Heart left ventricle (tissue), 16 donors: ENCODE data around the gene GTF2IRD2. TPM values are rescaled to one million over a fixed set of nuclear protein-coding genes. Genes with fewer than 3 reads are reported as not detected.
A peak's percentile ranks its signal among the peaks of the same experiment; 100 is the strongest.
"Not testable (repeated sequence)": the region's sequence is repeated elsewhere in the genome, so short reads cannot be mapped to it uniquely, and the experiment has no call there.

Experiments
- ATAC-seq, 4 donors: fragments of 200-7000 bp; cut with Tn5 transposase; one replicate each; pipeline ENCODE4 v1.9.1; 2020 to 2022; ENCODE audit warnings: moderate library complexity in 4 of 4, mild to moderate bottlenecking in 3 of 4, moderate number of reproducible peaks in 1 of 4
- DNase-seq, 5 donors: peaks; one replicate each; pipeline ENCODE4 v3.0.0-alpha.2; 2020
- H3K27ac ChIP-seq, 12 donors: fragments of 200-600 bp; sonication (generic) in 4 of 12; one replicate each; pipeline versions ENCODE4 v1.5.0 to v1.8.0; 2016 to 2022; ENCODE audit warnings: mild to moderate bottlenecking in 2 of 12
- H3K27me3 ChIP-seq, 9 donors: fragments of 200-600 bp; sonication (generic) in 2 of 9; one replicate each; pipeline versions ENCODE4 v1.5.1 to v1.8.0; 2016 to 2022; ENCODE audit warnings: mild to moderate bottlenecking in 3 of 9
- H3K36me3 ChIP-seq, 9 donors: fragments of 200-600 bp; sonication (generic) in 2 of 9; one replicate each; pipeline versions ENCODE4 v1.5.0 to v1.8.0; 2018 to 2022; ENCODE audit warnings: mild to moderate bottlenecking in 2 of 9
- H3K4me1 ChIP-seq, 12 donors: fragments of 200-600 bp; sonication (generic) in 4 of 12; one replicate each; pipeline versions ENCODE4 v1.5.0 to v1.8.0; 2016 to 2022; ENCODE audit warnings: mild to moderate bottlenecking in 3 of 12
- H3K4me3 ChIP-seq, 12 donors: fragments of 200-600 bp; sonication (generic) in 4 of 12; one replicate each; pipeline versions ENCODE4 v1.5.0 to v1.8.0; 2017 to 2022; ENCODE audit warnings: mild to moderate bottlenecking in 9 of 12, moderate library complexity in 4 of 12
- H3K9me3 ChIP-seq, 12 donors: fragments of 200-600 bp; sonication (generic) in 4 of 12; one replicate each; pipeline versions ENCODE4 v1.5.0 to v1.8.0; 2016 to 2022; ENCODE audit warnings: mild to moderate bottlenecking in 1 of 12
- WGBS, 4 donors: extraction: QIAGEN DNeasy Blood & Tissue Kit in 2 of 4; methylation state at CpG; one replicate each; pipeline versions ENCODE4 v1.1.5 to v1.1.7; 2013 to 2018; 5-methylcytosine and 5-hydroxymethylcytosine counted together
- intact Hi-C, 10 donors: fragments of 100-400 bp; cut with DNase I; formaldehyde crosslinking; loops; one replicate each; pipeline versions ENCODE4 v1.11.1 to v1.14.2; 2022
- polyA plus RNA-seq, 2 donors: library from polyadenylated mRNA; stranded (reverse); fragments of 200-250 nt; gene quantifications; one replicate each; pipeline ENCODE4 v1.2.3, GENCODE V29; 2013
- total RNA-seq, 9 donors: library from RNA; depleted of rRNA in 2 of 9; stranded (reverse); fragments of >200 nt in 2 of 9; fragmentation: NEBNext Ultra II Directional in 3 of 9; extraction: Animal tissue kit (Norgen Biotek cat#: 25700) in 3 of 9; gene quantifications; one replicate each; pipeline versions ENCODE4 v1.1.0 to v1.2.4, GENCODE V29; 2016 to 2023
- donor health status: ischemic (EF 13 %, LVEDD 7.1; RV severe dilation, severe dysfunction).
- donor health status: healthy with polysubstance abuse.
- donor health status: DM: no; HTN: yes; CAD: no.
- donor health status: DM: no; HTN: no; CAD: no.
- donor health status: ischemic (EF 25% LVEDD 6.9; RV normal size, moderate dysfunction).
- donor health status: ischemic (EF 25% LVEDD 5.7; RV mildly dilated, moderate dysfunction).
- donor health status: healthy.
- donor health status: DM: yes; HTN: yes; CAD: no.
- donor health status: ischemic (EF 35%, LVEDD 5.7; RV mildly dilated, moderate dysfunction).
- donor health status: nonischemic (EF 11% LVEDD 7.7; RV severe dilation, severe dysfunction).
- donor health status: DM: yes; HTN: yes; CAD: no.
- donor health status: PGD.
- donor health status: ischemic (EF 29% LVEDD 5.4; RV normal size, mild dysfunction).
- donor health status: nonischemic (EF 23%, LVEDD 6.1; RV moderate dilation, normal function).

Gene GTF2IRD2
- total and polyA plus RNA-seq, 11 donors: 4.9 to 22.6 (median 14.1) TPM

- intact Hi-C loops, H3K4me3 ChIP-seq, H3K9me3 ChIP-seq, DNase-seq, H3K27ac ChIP-seq, H3K4me1 ChIP-seq, H3K36me3 ChIP-seq, H3K27me3 ChIP-seq: not testable (repeated sequence)
- 71 to 85% (median 78%) methylated on average over 8 of the region's 8 CpGs for WGBS, 4 donors
- peak in 2 of 4 donors; percentile 6 to 31 for ATAC-seq
Measured at GRCh38 chr7:74865777-74866176, 14.4 kb upstream of the GTF2IRD2 start.

DNA sequence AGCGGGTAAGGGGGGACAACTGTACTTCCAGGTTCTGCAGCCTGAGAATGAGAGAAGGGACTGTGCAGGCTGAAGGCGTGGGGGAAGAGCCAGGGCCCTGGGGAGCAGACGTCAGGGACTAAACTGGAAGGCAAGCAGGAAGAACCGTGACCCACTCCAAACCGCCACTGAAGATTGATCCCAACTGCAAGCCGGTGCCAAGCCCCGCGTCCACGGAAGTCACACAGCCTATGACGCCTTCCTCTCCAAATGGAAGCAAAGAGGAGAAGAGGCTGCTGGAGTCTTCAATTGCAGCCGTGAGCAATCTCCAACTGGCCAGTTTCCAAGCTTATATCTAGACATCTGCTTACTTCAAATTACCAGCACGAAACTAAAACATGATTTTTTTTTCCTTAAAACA, 1.6 kb downstream of the GTF2IRD2 start:
- H3K4me1 ChIP-seq, H3K9me3 ChIP-seq, H3K4me3 ChIP-seq, DNase-seq, H3K36me3 ChIP-seq, H3K27ac ChIP-seq, H3K27me3 ChIP-seq, intact Hi-C loops: not testable (repeated sequence)
- ATAC-seq: peak; percentile 32 to 77 (median 52)
- WGBS, 4 donors: no CpG with 5 or more reads among the region's 12 CpGs

- DNase-seq, intact Hi-C loops, H3K27me3 ChIP-seq, H3K27ac ChIP-seq, H3K4me1 ChIP-seq, ATAC-seq, H3K4me3 ChIP-seq, H3K36me3 ChIP-seq, H3K9me3 ChIP-seq: not testable (repeated sequence)
- 73 to 100% (median 100%) methylated on average over 1 to 3 of the region's 4 CpGs for WGBS, 4 donors
Measured at GRCh38 chr7:74830411-74830810, 21.0 kb downstream of the GTF2IRD2 start.

- H3K36me3 ChIP-seq, DNase-seq, H3K4me3 ChIP-seq, H3K9me3 ChIP-seq, intact Hi-C loops, H3K27me3 ChIP-seq, H3K4me1 ChIP-seq, H3K27ac ChIP-seq, ATAC-seq: not testable (repeated sequence)
- WGBS, 4 donors: 69 to 85% (median 80%) methylated on average over 1 of the region's 4 CpGs
Measured at GRCh38 chr7:74829959-74830358, 21.4 kb downstream of the GTF2IRD2 start.

- no CpG with 5 or more reads among the region's 5 CpGs for WGBS, 4 donors
- H3K9me3 ChIP-seq, H3K4me1 ChIP-seq, ATAC-seq, H3K27me3 ChIP-seq, intact Hi-C loops, H3K4me3 ChIP-seq, H3K36me3 ChIP-seq, H3K27ac ChIP-seq, DNase-seq: not testable (repeated sequence)
Measured at GRCh38 chr7:74821259-74821658, 30.1 kb downstream of the GTF2IRD2 start.

DNA sequence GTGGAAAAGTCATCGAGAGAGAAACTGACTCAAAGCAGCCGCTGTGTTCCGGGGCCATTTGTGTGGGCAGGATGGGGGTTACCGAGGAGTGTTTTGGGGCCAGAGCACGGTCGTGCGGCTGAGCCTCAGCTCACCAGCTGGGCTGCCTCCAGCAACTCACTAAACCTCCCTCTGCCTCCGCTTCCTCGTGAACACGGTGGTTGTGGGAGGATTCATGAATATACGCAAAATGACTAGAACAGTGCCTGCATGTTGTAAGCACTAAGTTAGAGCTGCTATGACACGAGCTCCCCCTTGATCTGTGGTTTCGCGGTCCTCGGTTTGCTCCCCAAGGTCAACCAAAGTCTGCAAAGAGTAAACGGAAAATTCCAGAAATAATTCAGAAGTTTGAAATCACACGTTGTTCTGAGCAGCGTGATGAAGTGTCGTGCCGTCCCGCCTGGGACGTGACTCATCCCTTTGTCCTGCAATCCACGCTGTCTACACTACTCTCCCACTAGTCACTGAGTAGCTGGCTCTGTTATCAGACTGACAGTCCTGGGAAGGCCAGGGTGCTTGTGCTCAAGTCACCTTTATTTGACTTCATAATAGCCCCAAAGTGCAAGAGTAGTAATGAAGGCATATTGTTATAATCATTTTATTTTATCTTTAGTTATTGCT, 31.1 kb downstream of the GTF2IRD2 start:
- H3K27ac ChIP-seq, H3K27me3 ChIP-seq, H3K36me3 ChIP-seq, intact Hi-C loops, H3K4me1 ChIP-seq, H3K9me3 ChIP-seq, H3K4me3 ChIP-seq, DNase-seq: not testable (repeated sequence)
- ATAC-seq: peak; percentile 55 to 95 (median 92)
- no CpG with 5 or more reads among the region's 23 CpGs for WGBS, 4 donors

- H3K27ac ChIP-seq, H3K27me3 ChIP-seq, ATAC-seq, H3K4me3 ChIP-seq, H3K36me3 ChIP-seq, H3K9me3 ChIP-seq, DNase-seq, intact Hi-C loops, H3K4me1 ChIP-seq: not testable (repeated sequence)
- no CpG with 5 or more reads among the region's 3 CpGs for WGBS, 4 donors
Measured at GRCh38 chr7:74815882-74816281, 35.5 kb downstream of the GTF2IRD2 start.

- H3K36me3 ChIP-seq, H3K27ac ChIP-seq, intact Hi-C loops, ATAC-seq, H3K4me1 ChIP-seq, H3K4me3 ChIP-seq, H3K9me3 ChIP-seq, DNase-seq, H3K27me3 ChIP-seq: not testable (repeated sequence)
- 86 to 100% (median 95%) methylated on average over 1 of the region's 4 CpGs for WGBS, 4 donors
Measured at GRCh38 chr7:74798644-74799043, 52.8 kb downstream of the GTF2IRD2 start.

DNA sequence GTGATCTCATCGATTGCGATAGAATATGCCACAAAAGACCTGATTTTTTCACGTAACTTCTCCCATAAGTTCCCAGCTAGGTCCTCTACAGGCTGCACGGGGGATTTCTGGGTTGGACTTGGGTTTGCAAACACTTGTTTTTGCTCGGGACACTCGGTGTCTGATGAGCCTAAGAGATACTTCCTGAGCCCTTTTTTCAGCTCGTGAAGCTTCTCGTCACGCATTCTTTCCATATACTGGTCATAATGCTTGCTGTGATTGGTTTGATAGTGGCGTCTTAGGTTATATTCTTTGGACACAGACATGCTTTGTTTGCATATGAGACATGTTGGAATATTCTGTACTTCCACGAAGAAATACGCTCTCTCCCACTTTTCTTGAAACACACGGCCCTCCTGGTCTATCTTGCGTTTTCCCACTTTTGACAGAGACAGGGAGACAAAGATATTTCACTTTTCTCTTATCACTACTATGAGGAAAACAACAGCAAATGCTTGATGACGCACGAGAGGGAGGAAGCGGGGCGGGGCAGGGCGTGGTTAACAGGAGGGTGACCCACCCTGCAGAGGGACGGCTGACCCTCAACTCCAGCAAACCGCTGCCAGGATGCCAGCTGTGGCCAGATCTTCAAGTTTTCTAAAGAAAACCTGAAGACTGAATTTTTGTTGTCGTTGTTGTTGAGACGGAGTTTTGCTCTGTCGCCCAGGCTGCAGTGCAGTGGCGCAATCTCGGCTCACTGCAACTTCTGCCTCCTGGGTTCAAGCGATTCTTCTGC, 53.4 kb downstream of the GTF2IRD2 start:
- H3K9me3 ChIP-seq, intact Hi-C loops, DNase-seq, H3K27me3 ChIP-seq, ATAC-seq, H3K27ac ChIP-seq, H3K36me3 ChIP-seq, H3K4me1 ChIP-seq, H3K4me3 ChIP-seq: not testable (repeated sequence)
- 94% methylated on average over 13 to 14 of the region's 27 CpGs; no CpG with 5 or more reads in 2 of the 4 donors for WGBS, 4 donors

- intact Hi-C loops: not testable (repeated sequence)
Measured at GRCh38 chr7:74789200-74789736, 62.1 kb downstream of the GTF2IRD2 start.

More at GRCh38 chr7:74789200-74789736, 62.1 kb downstream of the GTF2IRD2 start:
- DNase-seq, H3K36me3 ChIP-seq, H3K4me3 ChIP-seq, H3K9me3 ChIP-seq, H3K4me1 ChIP-seq, H3K27ac ChIP-seq, H3K27me3 ChIP-seq: not testable (repeated sequence)
- peak in 2 of 4 donors; percentile 1 to 10 for ATAC-seq
- 11% methylated on average over 3 of the region's 24 CpGs; no CpG with 5 or more reads in 2 of the 4 donors for WGBS, 4 donors
